Liver (tissue), 9 donors: ENCODE data around the gene CCDC182. TPM values are rescaled to one million over a fixed set of nuclear protein-coding genes. Genes with fewer than 3 reads are reported as not detected.

ENCODE experiments used
- DNase-seq: peaks from one replicate; pipeline ENCODE4 v3.0.0-alpha.2; 2017; ENCODE audit warnings: low spot score
- H3K27ac ChIP-seq, 2 donors: one replicate each; pipeline ENCODE4 v1.7.0; 2013; ENCODE audit warnings: inconsistent platforms in 2 of 2, low read length in 2 of 2, control low read depth in 1 of 2, low read depth in 1 of 2, mild to moderate bottlenecking in 1 of 2
- H3K27me3 ChIP-seq, 4 donors: one replicate each; pipeline versions ENCODE4 v1.6.1 to v1.7.0; 2013; ENCODE audit warnings: low read length in 3 of 4, inconsistent platforms in 1 of 4, mild to moderate bottlenecking in 1 of 4, moderate library complexity in 1 of 4; ENCODE audit not compliant: control insufficient read depth in 4 of 4, insufficient read depth in 4 of 4
- H3K36me3 ChIP-seq, 4 donors: one replicate each; pipeline versions ENCODE4 v1.6.1 to v1.7.0; 2013; ENCODE audit warnings: low read length in 3 of 4, mild to moderate bottlenecking in 3 of 4, low read depth in 1 of 4, moderate library complexity in 1 of 4; ENCODE audit not compliant: control insufficient read depth in 4 of 4, insufficient read depth in 3 of 4
- H3K4me1 ChIP-seq, 4 donors: one replicate each; pipeline versions ENCODE4 v1.6.1 to v1.7.0; 2013; ENCODE audit warnings: low read length in 3 of 4, mild to moderate bottlenecking in 3 of 4, moderate library complexity in 1 of 4; ENCODE audit not compliant: control insufficient read depth in 4 of 4, insufficient read depth in 4 of 4
- H3K4me3 ChIP-seq, 3 donors: one replicate each; pipeline versions ENCODE4 v1.6.1 to v1.7.0; 2013; ENCODE audit warnings: low read length in 3 of 3, control low read depth in 1 of 3, low read depth in 1 of 3, mild to moderate bottlenecking in 1 of 3
- H3K9ac ChIP-seq, 2 donors: one replicate each; pipeline ENCODE4 v1.7.0; 2013; ENCODE audit warnings: low read length in 2 of 2, mild to moderate bottlenecking in 2 of 2, moderate library complexity in 2 of 2, control low read depth in 1 of 2, low read depth in 1 of 2
- H3K9me3 ChIP-seq, 4 donors: one replicate each; pipeline versions ENCODE4 v1.6.1 to v1.7.0; 2013; ENCODE audit warnings: low read length in 3 of 4; ENCODE audit not compliant: control insufficient read depth in 4 of 4
- EGR1 ChIP-seq, 2 donors: IDR thresholded peaks; 2 replicates each; pipeline ENCODE4 v1.6.1; 2016 to 2018; ENCODE audit warnings: antibody characterized with exemption in 2 of 2, low read depth in 2 of 2
- FOXA1 ChIP-seq: IDR thresholded peaks from 2 replicates; pipeline ENCODE4 v1.6.1; 2016; ENCODE audit warnings: antibody characterized with exemption
- FOXA2 ChIP-seq: IDR thresholded peaks from 2 replicates; pipeline ENCODE4 v1.6.1; 2016; ENCODE audit warnings: antibody characterized with exemption
- GABPA ChIP-seq, 2 donors: IDR thresholded peaks in 1 of 2; conservative IDR thresholded peaks in 1 of 2; 2 replicates each; pipeline ENCODE4 v1.6.1; 2016; ENCODE audit warnings: antibody characterized with exemption in 2 of 2, mild to moderate bottlenecking in 1 of 2, moderate library complexity in 1 of 2
- HNF4A ChIP-seq, 2 donors: conservative IDR thresholded peaks; 2 replicates each; pipeline ENCODE4 v1.6.1; 2016; ENCODE audit warnings: antibody characterized with exemption in 2 of 2, mild to moderate bottlenecking in 2 of 2
- HNF4G ChIP-seq: IDR thresholded peaks from 2 replicates; pipeline ENCODE4 v1.6.1; 2016; ENCODE audit warnings: antibody characterized with exemption
- JUND ChIP-seq, 2 donors: IDR thresholded peaks; 2 replicates each; pipeline ENCODE4 v1.6.1; 2016; ENCODE audit warnings: antibody characterized with exemption in 2 of 2
- NR2F2 ChIP-seq: IDR thresholded peaks from 2 replicates; pipeline ENCODE4 v1.6.1; 2016; ENCODE audit warnings: antibody characterized with exemption
- RAD21 ChIP-seq, 2 donors: IDR thresholded peaks; 2 replicates each; pipeline ENCODE4 v1.6.1; 2016; ENCODE audit warnings: antibody characterized with exemption in 2 of 2, mild to moderate bottlenecking in 2 of 2
- RXRA ChIP-seq, 2 donors: IDR thresholded peaks; 2 replicates each; pipeline ENCODE4 v1.6.1; 2017 to 2018; ENCODE audit warnings: antibody characterized with exemption in 2 of 2, mild to moderate bottlenecking in 1 of 2
- SP1 ChIP-seq: IDR thresholded peaks from 2 replicates; pipeline ENCODE4 v1.6.1; 2018; ENCODE audit warnings: antibody characterized with exemption, mild to moderate bottlenecking
- TAF1 ChIP-seq: conservative IDR thresholded peaks from 2 replicates; pipeline ENCODE4 v1.6.1; 2016; ENCODE audit warnings: antibody characterized with exemption, mild to moderate bottlenecking
- YY1 ChIP-seq: IDR thresholded peaks from 2 replicates; pipeline ENCODE4 v1.6.1; 2016; ENCODE audit warnings: antibody characterized with exemption, mild to moderate bottlenecking
- WGBS: extraction: QIAGEN DNeasy Blood & Tissue Kit; methylation state at CpG from one replicate; pipeline ENCODE4 v1.1.7; 2013; 5-methylcytosine and 5-hydroxymethylcytosine counted together
- polyA plus RNA-seq, 2 donors: library from polyadenylated mRNA; stranded (reverse) in 1 of 2; unstranded in 1 of 2; fragments of 200-250 nt in 1 of 2; fragments of >200 nt in 1 of 2; fragmentation: Nextera tagmentation in 1 of 2; extraction: Ambion mirVana in 1 of 2; gene quantifications; one replicate each; pipeline versions ENCODE4 v1.2.1 to v1.2.3, GENCODE V29; 2013 to 2015
- total RNA-seq, 2 donors: library from RNA; depleted of rRNA; stranded (reverse); fragments of >200 nt; gene quantifications; one replicate each; pipeline ENCODE4 v1.2.3, GENCODE V29; 2014
- TF ChIP-seq, protein P1 (sequence below): IDR thresholded peaks from 2 replicates; pipeline ENCODE4 v1.6.1; 2016; ENCODE audit warnings: antibody characterized with exemption
- TF ChIP-seq, protein P2 (sequence below): IDR thresholded peaks from 2 replicates; pipeline ENCODE4 v1.6.1; 2016; ENCODE audit warnings: antibody characterized with exemption
- TF ChIP-seq, protein P3 (sequence below): fragments of 150-350 bp; IDR thresholded peaks from 2 replicates; pipeline ENCODE4 v1.5.1; 2017; ENCODE audit warnings: improper control_type of control experiment, low read depth, low read length; ENCODE audit not compliant: missing input control
- TF ChIP-seq, protein P4 (sequence below): IDR thresholded peaks from 2 replicates; pipeline ENCODE4 v1.6.1; 2016; ENCODE audit warnings: antibody characterized with exemption, mild to moderate bottlenecking
- donor health status: healthy.
- donor health status: healthy.
- donor health status: healthy.
- donor health status: healthy.
- donor health status: healthy.

CCDC182 gene
- total and polyA plus RNA-seq, 4 donors = not detected

DNA sequence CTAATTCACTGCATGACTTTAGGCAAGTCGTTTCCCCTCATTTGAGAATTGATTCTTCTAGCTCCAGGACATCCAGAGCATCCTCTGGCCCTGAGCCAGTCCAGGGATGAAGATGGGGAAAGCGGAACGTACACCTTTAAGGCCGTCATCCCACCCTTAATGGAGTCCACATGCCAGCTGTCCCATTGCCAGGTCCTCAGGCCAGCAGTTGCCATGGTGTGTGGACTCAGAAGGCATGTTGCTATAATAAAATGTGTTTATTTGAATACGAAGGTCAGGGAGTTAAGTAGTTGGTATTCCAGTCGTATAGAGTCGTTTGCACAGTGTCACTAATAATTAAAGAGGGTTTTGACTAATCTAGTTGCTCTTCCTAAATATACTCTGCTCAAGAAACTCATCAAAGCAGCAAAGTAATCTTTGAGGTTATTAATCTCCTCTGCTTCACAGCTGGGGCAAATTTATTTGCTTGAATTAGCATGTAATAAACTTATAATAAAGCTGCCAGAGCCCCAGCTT, 30.4 kb downstream of the CCDC182 start:
- TF ChIP-seq NR2F2 = no peak
- TF ChIP-seq, protein P1, sequence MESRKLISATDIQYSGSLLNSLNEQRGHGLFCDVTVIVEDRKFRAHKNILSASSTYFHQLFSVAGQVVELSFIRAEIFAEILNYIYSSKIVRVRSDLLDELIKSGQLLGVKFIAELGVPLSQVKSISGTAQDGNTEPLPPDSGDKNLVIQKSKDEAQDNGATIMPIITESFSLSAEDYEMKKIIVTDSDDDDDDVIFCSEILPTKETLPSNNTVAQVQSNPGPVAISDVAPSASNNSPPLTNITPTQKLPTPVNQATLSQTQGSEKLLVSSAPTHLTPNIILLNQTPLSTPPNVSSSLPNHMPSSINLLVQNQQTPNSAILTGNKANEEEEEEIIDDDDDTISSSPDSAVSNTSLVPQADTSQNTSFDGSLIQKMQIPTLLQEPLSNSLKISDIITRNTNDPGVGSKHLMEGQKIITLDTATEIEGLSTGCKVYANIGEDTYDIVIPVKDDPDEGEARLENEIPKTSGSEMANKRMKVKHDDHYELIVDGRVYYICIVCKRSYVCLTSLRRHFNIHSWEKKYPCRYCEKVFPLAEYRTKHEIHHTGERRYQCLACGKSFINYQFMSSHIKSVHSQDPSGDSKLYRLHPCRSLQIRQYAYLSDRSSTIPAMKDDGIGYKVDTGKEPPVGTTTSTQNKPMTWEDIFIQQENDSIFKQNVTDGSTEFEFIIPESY = no peak
- no peak for TF ChIP-seq YY1
- TF ChIP-seq GABPA (IDR thresholded peaks at IDR 0.05 in 1 of 2, conservative IDR thresholded peaks at IDR 0.05 in 1 of 2) = no peak
- TF ChIP-seq JUND (IDR thresholded peaks at IDR 0.05) = no peak
- TF ChIP-seq, protein P2, sequence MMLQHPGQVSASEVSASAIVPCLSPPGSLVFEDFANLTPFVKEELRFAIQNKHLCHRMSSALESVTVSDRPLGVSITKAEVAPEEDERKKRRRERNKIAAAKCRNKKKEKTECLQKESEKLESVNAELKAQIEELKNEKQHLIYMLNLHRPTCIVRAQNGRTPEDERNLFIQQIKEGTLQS = no peak
- no peak for TF ChIP-seq SP1
- no peak for TF ChIP-seq HNF4A (conservative IDR thresholded peaks at IDR 0.05)
- TF ChIP-seq RXRA (IDR thresholded peaks at IDR 0.05) = no peak
- no peak for TF ChIP-seq FOXA1
- TF ChIP-seq, protein P3, sequence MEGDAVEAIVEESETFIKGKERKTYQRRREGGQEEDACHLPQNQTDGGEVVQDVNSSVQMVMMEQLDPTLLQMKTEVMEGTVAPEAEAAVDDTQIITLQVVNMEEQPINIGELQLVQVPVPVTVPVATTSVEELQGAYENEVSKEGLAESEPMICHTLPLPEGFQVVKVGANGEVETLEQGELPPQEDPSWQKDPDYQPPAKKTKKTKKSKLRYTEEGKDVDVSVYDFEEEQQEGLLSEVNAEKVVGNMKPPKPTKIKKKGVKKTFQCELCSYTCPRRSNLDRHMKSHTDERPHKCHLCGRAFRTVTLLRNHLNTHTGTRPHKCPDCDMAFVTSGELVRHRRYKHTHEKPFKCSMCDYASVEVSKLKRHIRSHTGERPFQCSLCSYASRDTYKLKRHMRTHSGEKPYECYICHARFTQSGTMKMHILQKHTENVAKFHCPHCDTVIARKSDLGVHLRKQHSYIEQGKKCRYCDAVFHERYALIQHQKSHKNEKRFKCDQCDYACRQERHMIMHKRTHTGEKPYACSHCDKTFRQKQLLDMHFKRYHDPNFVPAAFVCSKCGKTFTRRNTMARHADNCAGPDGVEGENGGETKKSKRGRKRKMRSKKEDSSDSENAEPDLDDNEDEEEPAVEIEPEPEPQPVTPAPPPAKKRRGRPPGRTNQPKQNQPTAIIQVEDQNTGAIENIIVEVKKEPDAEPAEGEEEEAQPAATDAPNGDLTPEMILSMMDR = no peak
- no peak for TF ChIP-seq TAF1
- no peak for TF ChIP-seq FOXA2
- no peak for TF ChIP-seq HNF4G
- no peak for TF ChIP-seq EGR1 (IDR thresholded peaks at IDR 0.05; ENCODE audit: low read depth in 2 of 2)
- Histone ChIP-seq H3K27ac (no peak overlapping the region), H3K4me1 (no peaks in the 10 kb centered on the region), H3K9ac (no peak overlapping the region), H3K9me3 (no peaks in the 10 kb centered on the region), H3K36me3 (no peaks in the 10 kb centered on the region), H3K4me3 (no peak overlapping the region), H3K27me3 (peaks cover 0 to 7% (median 0%) of the 10 kb centered on the region in 4 donors)
- no peak for DNase-seq
- 55% methylated on average over 7 of the region's 7 CpGs for WGBS

DNA sequence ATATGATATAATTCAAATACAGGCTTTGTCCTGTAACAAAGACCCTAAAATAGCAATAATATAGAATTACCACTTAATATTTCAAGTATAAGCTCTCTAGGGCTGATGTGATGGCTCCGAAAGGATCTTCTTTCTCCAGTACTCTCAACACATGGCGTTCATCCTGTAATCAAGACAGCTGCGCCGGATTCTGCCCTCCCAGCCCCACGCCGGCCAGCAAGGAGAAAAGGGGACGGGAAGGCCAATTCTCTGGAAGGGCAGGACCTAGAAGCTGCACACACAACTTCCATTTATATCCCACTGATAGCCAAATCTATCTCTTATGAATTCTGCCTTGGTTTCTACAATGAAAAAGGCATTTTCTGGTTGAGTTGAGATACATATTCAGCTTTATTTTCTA, 32.0 kb downstream of the CCDC182 start:
- no peak overlapping the region for H3K27ac ChIP-seq
- no peak overlapping the region for H3K4me3 ChIP-seq
- H3K27me3 ChIP-seq = peaks cover 0 to 4% (median 0%) of the 10 kb centered on the region in 4 donors
- H3K9ac ChIP-seq = no peak overlapping the region
- 75% methylated on average over 7 of the region's 7 CpGs for WGBS
- TF ChIP-seq RAD21 (IDR thresholded peaks at IDR 0.05) (no peak), YY1 (no peak), FOXA1 (no peak), TAF1 (no peak), GABPA (IDR thresholded peaks at IDR 0.05 in 1 of 2, conservative IDR thresholded peaks at IDR 0.05 in 1 of 2) (no peak), EGR1 (IDR thresholded peaks at IDR 0.05; ENCODE audit: low read depth in 2 of 2) (no peak), NR2F2 (no peak), FOXA2 (no peak), RXRA (IDR thresholded peaks at IDR 0.05) (no peak)
- TF ChIP-seq, protein P3 = no peak
- TF ChIP-seq, protein P4, sequence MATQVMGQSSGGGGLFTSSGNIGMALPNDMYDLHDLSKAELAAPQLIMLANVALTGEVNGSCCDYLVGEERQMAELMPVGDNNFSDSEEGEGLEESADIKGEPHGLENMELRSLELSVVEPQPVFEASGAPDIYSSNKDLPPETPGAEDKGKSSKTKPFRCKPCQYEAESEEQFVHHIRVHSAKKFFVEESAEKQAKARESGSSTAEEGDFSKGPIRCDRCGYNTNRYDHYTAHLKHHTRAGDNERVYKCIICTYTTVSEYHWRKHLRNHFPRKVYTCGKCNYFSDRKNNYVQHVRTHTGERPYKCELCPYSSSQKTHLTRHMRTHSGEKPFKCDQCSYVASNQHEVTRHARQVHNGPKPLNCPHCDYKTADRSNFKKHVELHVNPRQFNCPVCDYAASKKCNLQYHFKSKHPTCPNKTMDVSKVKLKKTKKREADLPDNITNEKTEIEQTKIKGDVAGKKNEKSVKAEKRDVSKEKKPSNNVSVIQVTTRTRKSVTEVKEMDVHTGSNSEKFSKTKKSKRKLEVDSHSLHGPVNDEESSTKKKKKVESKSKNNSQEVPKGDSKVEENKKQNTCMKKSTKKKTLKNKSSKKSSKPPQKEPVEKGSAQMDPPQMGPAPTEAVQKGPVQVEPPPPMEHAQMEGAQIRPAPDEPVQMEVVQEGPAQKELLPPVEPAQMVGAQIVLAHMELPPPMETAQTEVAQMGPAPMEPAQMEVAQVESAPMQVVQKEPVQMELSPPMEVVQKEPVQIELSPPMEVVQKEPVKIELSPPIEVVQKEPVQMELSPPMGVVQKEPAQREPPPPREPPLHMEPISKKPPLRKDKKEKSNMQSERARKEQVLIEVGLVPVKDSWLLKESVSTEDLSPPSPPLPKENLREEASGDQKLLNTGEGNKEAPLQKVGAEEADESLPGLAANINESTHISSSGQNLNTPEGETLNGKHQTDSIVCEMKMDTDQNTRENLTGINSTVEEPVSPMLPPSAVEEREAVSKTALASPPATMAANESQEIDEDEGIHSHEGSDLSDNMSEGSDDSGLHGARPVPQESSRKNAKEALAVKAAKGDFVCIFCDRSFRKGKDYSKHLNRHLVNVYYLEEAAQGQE = no peak
- TF ChIP-seq, protein P1 = no peak
- DNase-seq = no peak
- H3K4me1 ChIP-seq = peaks cover 0 to 3% (median 0%) of the 10 kb centered on the region in 4 donors
- H3K9me3 ChIP-seq = no peaks in the 10 kb centered on the region
- H3K36me3 ChIP-seq = no peaks in the 10 kb centered on the region
